CD14-positive monocyte (primary cell): ENCODE results near the gene ARHGAP15. TPM values are rescaled to one million over a fixed set of nuclear protein-coding genes. Genes with fewer than 3 reads are reported as not detected.

Source experiments
- DNase-seq, 3 donors: peaks; one replicate each; pipeline ENCODE4 v3.0.0-alpha.2; 2011 to 2022
- H2AFZ ChIP-seq: 2 replicates; pipeline ENCODE4 v1.6.0; 2012; ENCODE audit warnings: mild to moderate bottlenecking, low read depth, low read length, inconsistent platforms; ENCODE audit not compliant: insufficient read depth, poor library complexity, severe bottlenecking
- H3K27ac ChIP-seq, 2 donors: 1 replicate in 1 of 2; 2 replicates in 1 of 2; pipeline ENCODE4 v1.5.1; 2012 to 2013; ENCODE audit warnings: low read length in 2 of 2, control low read depth in 1 of 2, inconsistent platforms in 1 of 2, low read depth in 1 of 2, mild to moderate bottlenecking in 1 of 2
- H3K27me3 ChIP-seq, 2 donors: one replicate each; pipeline versions ENCODE4 v1.6.0 to v1.6.1; 2011 to 2013; ENCODE audit warnings: low read length in 2 of 2; ENCODE audit not compliant: control insufficient read depth in 2 of 2, insufficient read depth in 2 of 2
- H3K36me3 ChIP-seq, 2 donors: replicated peaks in 1 of 2; 1 replicate in 1 of 2; 2 replicates in 1 of 2; pipeline versions ENCODE4 v1.5.1 to v1.6.1; 2012 to 2013; ENCODE audit warnings: low read length in 2 of 2, control low read depth in 1 of 2, inconsistent platforms in 1 of 2, mild to moderate bottlenecking in 1 of 2; ENCODE audit not compliant: insufficient read depth in 2 of 2, control insufficient read depth in 1 of 2
- H3K4me1 ChIP-seq, 2 donors: 1 replicate in 1 of 2; 2 replicates in 1 of 2; pipeline versions ENCODE4 v1.5.1 to v1.6.1; 2012 to 2013; ENCODE audit warnings: low read length in 2 of 2, control low read depth in 1 of 2, inconsistent platforms in 1 of 2, mild to moderate bottlenecking in 1 of 2, moderate library complexity in 1 of 2; ENCODE audit not compliant: insufficient read depth in 2 of 2, control insufficient read depth in 1 of 2
- H3K4me2 ChIP-seq: replicated peaks from 2 replicates; pipeline ENCODE3; 2012; ENCODE audit warnings: low read length, moderate library complexity, mild to moderate bottlenecking; ENCODE audit not compliant: poor library complexity, severe bottlenecking; ENCODE audit errors: extremely low read depth
- H3K4me3 ChIP-seq, 3 experiments: fragments of 200-600 bp in 1 of 3; sonication (generic) in 1 of 3; replicated peaks in 1 of 3; 1 replicate in 2 of 3; 2 replicates in 1 of 3; pipeline ENCODE4 v1.5.1; 2011 to 2013; ENCODE audit warnings: low read length in 3 of 3, mild to moderate bottlenecking in 3 of 3, control low read depth in 2 of 3, low read depth in 2 of 3, inconsistent platforms in 1 of 3, moderate library complexity in 1 of 3
- H3K79me2 ChIP-seq: 2 replicates; pipeline ENCODE4 v1.6.0; 2012; ENCODE audit warnings: mild to moderate bottlenecking, control low read depth, inconsistent platforms, low read length, moderate library complexity; ENCODE audit not compliant: insufficient read depth
- H3K9ac ChIP-seq: 2 replicates; pipeline ENCODE4 v1.6.0; 2017; ENCODE audit warnings: low read length, mild to moderate bottlenecking; ENCODE audit not compliant: insufficient read depth, poor library complexity, severe bottlenecking
- H3K9me3 ChIP-seq, 2 donors: replicated peaks in 1 of 2; 1 replicate in 1 of 2; 2 replicates in 1 of 2; pipeline versions ENCODE4 v1.5.1 to v1.6.1; 2012 to 2013; ENCODE audit warnings: low read length in 2 of 2, control low read depth in 1 of 2; ENCODE audit not compliant: control insufficient read depth in 1 of 2, insufficient read depth in 1 of 2
- H4K20me1 ChIP-seq: 2 replicates; pipeline ENCODE4 v1.6.0; 2012; ENCODE audit warnings: mild to moderate bottlenecking, low read length, control low read depth, moderate library complexity; ENCODE audit not compliant: insufficient read depth
- H3K27ac Mint-ChIP-seq, 7 donors: one replicate each; pipeline ENCODE4 v1.8.0; 2020; ENCODE audit warnings: mild to moderate bottlenecking in 7 of 7, mixed read lengths in 7 of 7, moderate library complexity in 6 of 7, inconsistent platforms in 2 of 7
- H3K27me3 Mint-ChIP-seq, 3 donors: one replicate each; pipeline ENCODE4 v1.8.0; 2021 to 2022; ENCODE audit warnings: low read depth in 3 of 3, mild to moderate bottlenecking in 3 of 3, mixed read lengths in 3 of 3, moderate library complexity in 3 of 3, inconsistent platforms in 1 of 3
- H3K36me3 Mint-ChIP-seq, 2 donors: one replicate each; pipeline ENCODE4 v1.8.0; 2020; ENCODE audit warnings: mixed read lengths in 2 of 2, inconsistent platforms in 1 of 2, mild to moderate bottlenecking in 1 of 2
- H3K4me1 Mint-ChIP-seq: one replicate; pipeline ENCODE4 v1.8.0; 2020; ENCODE audit warnings: mild to moderate bottlenecking, mixed read lengths
- H3K4me3 Mint-ChIP-seq, 2 donors: one replicate each; pipeline ENCODE4 v1.8.0; 2020; ENCODE audit warnings: mild to moderate bottlenecking in 2 of 2, mixed read lengths in 2 of 2, moderate library complexity in 1 of 2
- H3K9me3 Mint-ChIP-seq, 7 donors: one replicate each; pipeline ENCODE4 v1.8.0; 2020 to 2022; ENCODE audit warnings: mixed read lengths in 7 of 7, mild to moderate bottlenecking in 6 of 7, moderate library complexity in 6 of 7, inconsistent platforms in 2 of 7
- WGBS: methylation state at CpG from one replicate; pipeline ENCODE4 v1.1.5; 2013; ENCODE audit warnings: missing lambda C conversion rate; ENCODE audit not compliant: insufficient coverage; 5-methylcytosine and 5-hydroxymethylcytosine counted together
- intact Hi-C, 2 donors: fragments of 100-400 bp; cut with micrococcal nuclease; formaldehyde crosslinking; loops; one replicate each; pipeline versions ENCODE4 v1.15.0 to v1.15.1; 2023
- polyA plus RNA-seq, 3 donors: library from polyadenylated mRNA; depleted of rRNA in 1 of 3; unstranded in 2 of 3; stranded (reverse) in 1 of 3; fragments of 300-500 nt in 2 of 3; fragments of >200 nt in 1 of 3; fragmentation: Illumina TruSeq in 2 of 3; gene quantifications; 1 replicate in 2 of 3; 2 replicates in 1 of 3; pipeline ENCODE4 v1.2.3, GENCODE V29; 2012 to 2021
- TF ChIP-seq, protein P1 (sequence below): fragments of 200-600 bp; IDR thresholded peaks from one replicate; pipeline ENCODE4 v1.8.0; 2022; ENCODE audit warnings: antibody characterized with exemption, mild to moderate bottlenecking

The ARHGAP15 gene
- polyA plus RNA-seq, 3 donors = 35.4 to 50.9 (median 50.7) TPM

DNA sequence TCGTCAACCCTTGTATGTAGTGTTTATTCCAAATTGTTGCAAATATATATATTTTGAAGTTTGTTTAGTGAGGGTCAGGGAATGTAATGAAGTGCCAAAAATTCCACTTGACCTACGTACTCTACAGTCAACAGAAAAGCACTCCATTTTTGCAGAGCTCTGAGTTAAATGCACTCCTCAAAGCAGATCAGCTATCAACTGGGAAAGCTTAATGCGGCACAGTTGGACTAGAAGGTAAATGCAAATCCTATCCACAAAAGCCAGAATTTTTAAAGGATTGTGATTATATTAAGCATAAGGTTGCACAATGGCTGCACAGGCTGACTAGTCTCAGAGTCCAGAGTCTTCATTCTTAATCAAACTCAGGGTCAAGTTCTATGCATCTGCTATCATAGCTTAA, 577.1 kb downstream of the ARHGAP15 start:
- intact Hi-C loops = no loop called here
- no peak for DNase-seq
- H3K9ac ChIP-seq = no peak overlapping the region
- Mint-ChIP-seq H3K4me1 (peaks cover 9% of the 10 kb centered on the region), H3K36me3 (peaks cover 64 to 73% of the 10 kb centered on the region in 2 donors), H3K9me3 (peaks cover 0 to 14% (median 9%) of the 10 kb centered on the region in 7 donors), H3K4me3 (no peak overlapping the region), H3K27me3 (no peaks in the 10 kb centered on the region), H3K27ac (no peak overlapping the region)
- no peaks in the 10 kb centered on the region for H3K4me1 ChIP-seq
- H3K4me2 ChIP-seq = no peak overlapping the region
- peaks cover 5 to 85% of the 10 kb centered on the region in 2 donors for H3K36me3 ChIP-seq
- H2AFZ ChIP-seq = no peak overlapping the region
- no CpG with 5 or more reads among the region's 3 CpGs for WGBS
- H4K20me1 ChIP-seq = no peaks in the 10 kb centered on the region
- H3K79me2 ChIP-seq = no peaks in the 10 kb centered on the region
- TF ChIP-seq, protein P1, sequence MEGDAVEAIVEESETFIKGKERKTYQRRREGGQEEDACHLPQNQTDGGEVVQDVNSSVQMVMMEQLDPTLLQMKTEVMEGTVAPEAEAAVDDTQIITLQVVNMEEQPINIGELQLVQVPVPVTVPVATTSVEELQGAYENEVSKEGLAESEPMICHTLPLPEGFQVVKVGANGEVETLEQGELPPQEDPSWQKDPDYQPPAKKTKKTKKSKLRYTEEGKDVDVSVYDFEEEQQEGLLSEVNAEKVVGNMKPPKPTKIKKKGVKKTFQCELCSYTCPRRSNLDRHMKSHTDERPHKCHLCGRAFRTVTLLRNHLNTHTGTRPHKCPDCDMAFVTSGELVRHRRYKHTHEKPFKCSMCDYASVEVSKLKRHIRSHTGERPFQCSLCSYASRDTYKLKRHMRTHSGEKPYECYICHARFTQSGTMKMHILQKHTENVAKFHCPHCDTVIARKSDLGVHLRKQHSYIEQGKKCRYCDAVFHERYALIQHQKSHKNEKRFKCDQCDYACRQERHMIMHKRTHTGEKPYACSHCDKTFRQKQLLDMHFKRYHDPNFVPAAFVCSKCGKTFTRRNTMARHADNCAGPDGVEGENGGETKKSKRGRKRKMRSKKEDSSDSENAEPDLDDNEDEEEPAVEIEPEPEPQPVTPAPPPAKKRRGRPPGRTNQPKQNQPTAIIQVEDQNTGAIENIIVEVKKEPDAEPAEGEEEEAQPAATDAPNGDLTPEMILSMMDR = no peak
- H3K27me3 ChIP-seq = no peaks in the 10 kb centered on the region
- H3K27ac ChIP-seq = no peak overlapping the region
- H3K9me3 ChIP-seq = peaks cover 5 to 9% of the 10 kb centered on the region in 2 donors
- no peak overlapping the region for H3K4me3 ChIP-seq

DNA sequence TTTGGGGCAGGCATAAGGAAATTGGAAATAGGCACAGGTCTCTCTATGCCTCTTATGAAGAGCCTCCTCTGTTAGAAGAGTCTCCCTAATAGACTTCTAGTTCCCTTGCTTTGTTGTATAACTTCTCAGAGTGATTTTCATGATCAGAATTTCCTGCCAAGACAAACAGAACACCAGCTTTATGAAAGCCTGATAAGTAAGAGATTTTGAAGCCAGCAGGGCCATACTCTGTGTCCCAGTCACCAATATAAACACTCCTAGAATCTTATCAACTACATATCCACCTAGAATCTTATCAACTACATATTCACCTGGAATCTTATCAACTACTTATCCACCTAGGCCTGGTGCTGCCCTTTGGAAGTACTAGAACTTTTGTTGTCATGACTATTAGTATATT, 579.5 kb downstream of the ARHGAP15 start:
- Histone ChIP-seq H3K4me1 (no peaks in the 10 kb centered on the region), H3K27me3 (no peaks in the 10 kb centered on the region), H3K79me2 (no peaks in the 10 kb centered on the region), H3K4me3 (no peak overlapping the region), H3K9me3 (peaks cover 9 to 18% of the 10 kb centered on the region in 2 donors), H3K36me3 (peaks cover 10 to 92% of the 10 kb centered on the region in 2 donors), H3K9ac (no peak overlapping the region), H3K4me2 (no peak overlapping the region), H2AFZ (no peak overlapping the region), H3K27ac (no peak overlapping the region), H4K20me1 (no peaks in the 10 kb centered on the region)
- Mint-ChIP-seq H3K27me3 (no peaks in the 10 kb centered on the region), H3K27ac (peak overlapping the region in 1 of 7 donors; percentile 70), H3K9me3 (peaks cover 7 to 19% (median 15%) of the 10 kb centered on the region in 7 donors), H3K36me3 (peaks cover 73 to 82% of the 10 kb centered on the region in 2 donors), H3K4me3 (no peak overlapping the region), H3K4me1 (peaks cover 9% of the 10 kb centered on the region)
- intact Hi-C loops = no loop called here
- TF ChIP-seq, protein P1 = no peak
- DNase-seq = no peak
